GM10266 (cell line): ENCODE results near the gene CYP4F3.
"Not testable (repeated sequence)": the region's sequence is repeated elsewhere in the genome, so short reads cannot be mapped to it uniquely, and the experiment has no call there.

ENCODE experiments used
- DNase-seq: peaks from one replicate; pipeline ENCODE4 v3.0.0; 2012; ENCODE audit errors: extremely low spot score
- CTCF ChIP-seq: IDR thresholded peaks from 2 replicates; pipeline ENCODE4 v1.5.1; 2012; ENCODE audit warnings: mild to moderate bottlenecking, low read depth; ENCODE audit not compliant: control insufficient read depth, insufficient read depth; ENCODE audit errors: missing control alignments

The CYP4F3 gene

DNA sequence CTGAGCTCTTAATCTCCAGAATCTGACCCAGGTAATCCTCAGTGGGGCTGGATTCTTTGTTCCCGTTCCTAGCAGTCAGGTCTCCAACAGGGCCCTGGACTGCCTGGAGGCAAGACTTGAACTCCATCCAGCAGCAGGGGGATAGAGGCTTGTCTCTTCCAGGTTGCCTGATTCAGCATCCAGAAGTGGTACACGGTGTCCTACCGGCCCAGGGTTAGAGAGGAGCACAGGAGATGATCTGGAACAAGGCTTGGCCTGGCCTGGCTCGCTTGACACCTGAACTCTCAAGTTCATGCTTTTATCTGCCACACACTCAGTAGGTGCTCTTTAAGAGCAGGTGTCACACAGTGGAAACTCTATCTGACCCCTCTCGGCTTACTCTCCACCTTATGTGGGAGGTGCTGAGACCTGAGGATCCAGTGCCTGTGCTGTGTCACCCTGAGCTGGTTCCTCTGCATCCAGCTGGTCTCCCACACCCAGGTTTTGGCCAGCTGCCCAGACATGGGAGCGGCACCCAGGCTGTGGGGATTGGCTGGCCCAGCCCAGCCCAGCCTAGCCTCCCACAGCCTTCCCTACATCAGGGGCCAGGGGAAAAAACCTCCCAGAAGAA, at the start of gene CYP4F3:
Gene CYP4F3 (plus strand): TSS at position 604 of the 610 bp plus-strand sequence. CDS start 519 bp downstream, outside the sequence.
- DNase-seq = no peak
- TF ChIP-seq CTCF = no peak

GRCh38 chr19:15591796-15592195, 48.9 kb upstream of the CYP4F3 start:
- DNase-seq = no peak
- no peak for TF ChIP-seq CTCF

GRCh38 chr19:15592506-15592905, 48.2 kb upstream of the CYP4F3 start:
- DNase-seq = not testable (repeated sequence)

DNA sequence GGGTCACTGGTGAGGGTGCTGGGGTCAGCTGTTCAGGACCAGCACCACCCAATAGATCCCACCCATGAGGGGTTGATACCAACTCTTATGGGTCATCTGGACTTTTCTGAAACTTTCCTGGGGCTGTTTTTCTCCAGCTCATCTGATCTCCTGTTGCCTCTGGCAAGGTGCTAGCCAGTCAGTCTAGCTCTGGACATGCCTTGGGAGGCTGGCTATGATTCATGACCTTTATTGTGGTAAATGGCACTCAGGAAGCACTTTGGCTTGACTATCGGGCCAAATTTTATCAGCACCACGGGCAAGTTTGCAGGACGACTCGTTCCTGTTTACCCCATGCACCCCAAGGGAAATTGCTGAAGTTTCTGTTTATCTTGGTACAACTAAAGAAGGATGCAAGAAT, 46.9 kb upstream of the CYP4F3 start:
- not testable (repeated sequence) for DNase-seq

DNA sequence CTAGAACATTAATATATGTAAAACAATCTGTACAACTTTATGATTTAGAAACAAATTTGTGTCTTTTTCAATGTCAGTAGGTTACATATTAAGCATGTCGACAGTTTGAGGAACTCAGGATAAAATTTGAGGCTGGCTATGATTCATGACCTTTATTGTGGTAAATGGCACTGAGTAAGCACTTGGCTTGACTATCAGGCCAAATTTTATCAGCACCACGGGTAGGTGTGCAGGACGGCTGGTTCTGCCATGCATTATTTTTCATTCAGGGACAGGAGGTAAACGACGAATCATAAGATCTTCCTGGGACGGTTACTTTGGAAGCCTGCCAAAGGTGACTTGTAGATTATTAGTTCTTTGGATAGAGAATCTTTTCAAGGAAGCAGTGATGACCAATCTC, 45.6 kb upstream of the CYP4F3 start:
- no peak for DNase-seq
- TF ChIP-seq CTCF = no peak

- not testable (repeated sequence) for DNase-seq
Observed at GRCh38 chr19:15607978-15608925, 32.4 kb upstream of the CYP4F3 start.

- DNase-seq = no peak
Observed at GRCh38 chr19:15609261-15609660, 31.4 kb upstream of the CYP4F3 start.

DNA sequence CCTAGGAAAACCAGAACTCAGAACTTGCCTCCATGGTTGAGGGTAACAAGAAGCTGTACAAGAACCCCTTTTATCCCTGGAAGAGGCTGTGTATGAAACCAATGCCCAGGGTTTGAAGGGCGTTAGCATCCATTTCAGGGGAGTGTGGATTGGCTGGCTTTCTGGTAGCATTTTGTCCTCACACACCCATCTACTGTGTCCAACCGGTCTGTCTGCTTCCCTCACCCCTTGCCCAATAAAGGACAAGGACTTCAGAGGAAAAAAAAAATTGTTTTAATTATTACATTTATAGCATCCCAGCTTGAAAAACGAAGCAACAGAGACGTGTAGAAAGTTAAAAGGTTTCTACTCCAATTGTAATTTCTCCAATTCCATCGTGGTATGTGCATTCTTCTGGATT, 28.4 kb upstream of the CYP4F3 start:
- DNase-seq = no peak

More at GRCh38 chr19:15609261-15609660, 31.4 kb upstream of the CYP4F3 start:
- TF ChIP-seq CTCF = no peak

More for the DNA sequence above, 28.4 kb upstream of the CYP4F3 start:
- TF ChIP-seq CTCF = no peak
